Amniotic epithelial cell (primary cell): ENCODE results near the gene STAT4.

ENCODE experiments used
- DNase-seq: peaks from one replicate; pipeline ENCODE4 v3.0.0-alpha.2; 2010; ENCODE audit warnings: low read depth

The STAT4 gene

DNA sequence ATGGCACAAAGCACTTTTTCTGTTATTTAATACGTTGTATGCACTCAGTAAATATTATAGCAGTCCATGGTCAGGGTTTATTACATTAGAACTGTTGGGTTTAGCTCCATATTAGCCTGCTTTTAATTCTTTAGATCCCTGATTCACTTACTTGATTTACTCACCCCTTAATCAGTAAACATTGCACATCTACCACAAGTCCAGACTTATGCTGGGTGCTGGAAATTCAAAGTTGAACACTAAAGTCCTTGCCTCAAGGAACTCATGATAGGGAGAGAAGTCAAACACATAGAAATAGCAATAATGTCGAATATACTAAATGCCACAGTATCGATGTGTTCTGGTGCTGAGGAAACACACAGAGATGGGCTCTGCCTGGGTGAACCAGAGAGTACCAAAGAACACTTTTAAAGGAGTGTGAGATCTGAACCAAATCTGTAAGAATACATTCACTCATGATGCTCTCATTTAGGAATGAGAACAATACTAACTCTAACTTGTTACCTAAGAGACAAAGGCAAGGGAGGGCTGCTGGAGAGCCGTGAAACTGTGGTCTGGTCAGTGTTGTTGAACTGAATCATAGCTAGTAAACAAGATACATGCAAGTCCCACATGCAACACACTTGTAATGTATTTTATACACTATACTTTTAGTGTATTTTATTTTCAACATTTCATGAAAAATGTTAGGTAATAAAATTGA, 4.9 kb downstream of the STAT4 start:
- DNase-seq = no peak

DNA sequence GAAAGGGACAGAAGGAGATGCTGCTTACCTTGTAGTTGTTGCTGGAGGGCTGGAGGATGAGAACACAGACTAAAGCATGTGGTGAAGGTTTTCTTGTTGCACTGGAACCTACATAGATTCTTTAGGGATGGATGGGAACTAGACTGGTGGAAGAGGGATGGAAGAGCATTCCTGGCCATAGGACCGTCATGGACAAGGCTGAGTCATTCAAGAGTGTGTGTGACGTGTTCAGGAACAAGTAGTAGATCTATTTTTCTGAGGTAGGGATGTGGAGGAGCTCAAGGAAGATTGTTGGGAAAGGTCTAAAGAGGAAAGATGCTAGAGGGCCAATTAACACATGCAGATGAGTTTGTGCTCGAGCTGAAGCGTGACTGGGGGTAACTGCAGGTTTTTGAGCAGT, 6.6 kb downstream of the STAT4 start:
- DNase-seq = no peak

DNA sequence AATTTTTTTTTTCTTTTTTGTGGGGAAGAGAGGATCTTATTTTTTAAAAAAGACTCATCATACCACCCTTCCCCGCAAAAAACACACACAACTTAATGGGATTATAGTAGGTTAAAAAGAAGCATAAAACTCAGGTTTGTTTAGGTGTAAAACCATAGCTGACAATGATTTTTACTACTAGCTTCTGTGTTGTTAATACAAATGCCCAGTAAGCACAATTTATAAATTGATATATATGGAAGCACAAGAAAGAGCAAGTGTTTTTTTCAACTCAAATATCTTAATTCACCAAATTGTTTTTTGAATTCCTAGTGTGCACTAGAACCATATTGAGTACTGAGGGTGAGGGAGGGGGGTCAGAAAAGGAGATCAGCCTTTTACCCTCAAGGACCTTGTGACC, 7.0 kb downstream of the STAT4 start:
- DNase-seq = no peak

DNA sequence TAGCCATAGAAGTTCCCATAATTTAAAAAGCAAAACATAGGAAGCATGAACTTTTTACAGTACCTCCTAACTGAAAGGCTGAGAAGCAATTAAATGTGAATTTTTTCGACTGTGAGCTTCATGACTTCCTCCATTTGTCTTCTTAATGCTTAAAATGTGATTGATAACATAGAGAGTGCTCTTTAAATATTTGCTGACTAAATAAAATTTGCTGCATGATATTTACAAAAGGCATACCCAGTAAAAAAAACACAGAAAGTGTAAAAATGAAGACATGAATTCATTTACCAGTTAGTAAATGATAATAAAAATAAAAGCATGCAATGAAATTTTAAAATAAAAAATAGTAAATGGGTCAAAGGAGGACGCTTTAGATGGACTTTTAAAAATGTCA, 21.9 kb downstream of the STAT4 start:
- no peak for DNase-seq

DNA sequence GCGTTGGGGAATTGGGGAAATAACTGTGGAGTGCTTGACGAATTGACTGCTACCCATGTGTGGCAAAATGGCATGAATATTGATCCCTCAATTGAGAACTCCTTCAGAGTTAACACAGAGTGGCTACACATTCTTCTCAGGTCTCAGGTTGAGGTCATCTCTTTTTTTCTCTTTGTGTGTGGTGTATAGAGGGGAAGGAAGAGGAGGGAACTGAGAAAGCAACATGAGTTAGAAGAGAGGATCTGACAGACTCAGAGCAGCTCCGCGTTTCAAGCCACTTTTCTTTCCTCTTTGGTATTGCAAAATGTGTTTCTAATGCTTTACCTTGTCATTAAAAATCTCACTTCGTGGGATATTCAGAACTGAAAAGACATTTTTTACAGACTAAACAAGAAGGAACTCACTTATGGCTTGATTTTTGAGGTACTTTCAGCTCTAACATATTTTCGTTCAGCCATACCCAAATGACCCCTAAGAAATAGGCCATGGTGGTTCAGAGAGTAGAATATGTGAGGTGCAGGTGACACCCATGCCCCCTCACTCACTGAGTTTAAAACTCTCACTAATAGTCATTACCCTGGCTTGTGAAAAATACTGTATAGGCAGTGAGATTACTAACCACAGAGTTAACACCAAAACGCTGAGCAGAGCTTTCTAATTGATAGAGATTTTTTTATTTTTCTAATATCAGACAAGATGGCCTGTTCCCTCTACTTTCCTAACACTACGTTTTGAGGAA, 22.5 kb downstream of the STAT4 start:
- no peak for DNase-seq

DNA sequence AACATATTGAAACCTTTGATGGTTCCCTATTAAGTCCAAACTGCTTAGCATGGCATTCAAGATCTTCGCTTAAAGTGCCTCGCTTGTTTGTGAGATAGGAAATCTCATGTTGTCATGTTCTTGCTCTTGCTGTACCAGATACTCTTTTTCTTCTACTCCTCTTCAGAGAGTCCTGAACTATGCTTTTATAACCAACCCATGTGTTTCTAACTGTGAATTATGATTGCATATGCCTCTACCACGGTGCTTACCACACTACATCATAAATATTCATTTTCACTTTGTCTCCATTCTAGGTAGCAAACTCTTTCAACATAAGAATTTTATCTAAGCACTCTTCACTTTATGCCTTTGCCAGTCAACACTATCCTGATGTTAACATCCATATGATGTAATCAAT, 23.6 kb downstream of the STAT4 start:
- DNase-seq = no peak

DNA sequence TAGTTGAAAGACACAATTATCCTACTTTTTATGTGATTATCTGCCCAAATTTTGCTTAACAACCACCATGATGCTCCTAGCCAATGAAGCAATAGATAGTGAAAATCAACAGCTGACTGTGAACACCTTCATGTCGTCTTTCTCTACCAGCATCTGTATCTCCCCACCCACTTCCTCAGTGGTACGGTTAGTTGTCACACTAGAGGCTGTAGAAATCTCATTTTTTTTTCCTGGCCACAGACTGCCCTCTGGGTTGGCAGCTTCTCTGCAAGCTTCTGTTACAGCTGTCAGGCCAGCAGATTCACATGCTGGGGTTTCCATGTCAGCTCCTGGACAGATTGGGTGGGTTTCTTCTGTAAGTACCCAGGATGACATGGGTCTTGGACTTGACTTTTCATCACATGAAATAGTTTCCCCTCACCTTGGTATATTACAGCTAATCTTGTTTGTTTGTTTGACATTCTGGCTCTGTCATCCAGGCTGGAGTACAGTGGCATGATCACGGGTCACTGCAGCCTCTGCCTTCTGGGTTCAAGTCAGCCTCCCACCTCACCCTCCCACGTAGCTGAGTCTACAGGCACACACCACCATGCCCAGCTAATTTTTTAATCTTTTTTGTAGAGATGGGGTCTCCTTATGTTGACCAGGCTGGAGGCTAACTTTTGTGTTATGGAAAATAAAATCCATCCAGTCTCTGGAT, 24.3 kb downstream of the STAT4 start:
- DNase-seq = no peak

DNA sequence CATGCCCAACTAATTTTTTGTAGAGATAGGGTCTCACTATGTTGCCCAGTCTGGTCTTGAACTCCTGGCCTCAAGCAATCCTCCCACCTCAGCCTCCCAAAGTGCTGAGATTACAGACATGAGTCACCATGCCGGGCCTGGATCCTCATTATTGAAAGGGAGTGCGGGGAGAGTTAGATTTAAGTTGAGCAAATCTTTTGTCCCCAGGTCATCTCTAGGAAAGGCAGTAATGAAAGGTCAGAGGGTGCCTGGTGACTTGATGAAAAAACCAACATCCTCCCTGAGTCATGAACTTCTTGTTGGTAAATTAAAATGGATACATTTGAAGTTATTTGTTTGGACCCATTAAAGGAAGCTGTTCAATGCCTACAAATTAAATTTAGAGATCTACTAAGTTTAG, 25.1 kb downstream of the STAT4 start:
- DNase-seq = no peak

DNA sequence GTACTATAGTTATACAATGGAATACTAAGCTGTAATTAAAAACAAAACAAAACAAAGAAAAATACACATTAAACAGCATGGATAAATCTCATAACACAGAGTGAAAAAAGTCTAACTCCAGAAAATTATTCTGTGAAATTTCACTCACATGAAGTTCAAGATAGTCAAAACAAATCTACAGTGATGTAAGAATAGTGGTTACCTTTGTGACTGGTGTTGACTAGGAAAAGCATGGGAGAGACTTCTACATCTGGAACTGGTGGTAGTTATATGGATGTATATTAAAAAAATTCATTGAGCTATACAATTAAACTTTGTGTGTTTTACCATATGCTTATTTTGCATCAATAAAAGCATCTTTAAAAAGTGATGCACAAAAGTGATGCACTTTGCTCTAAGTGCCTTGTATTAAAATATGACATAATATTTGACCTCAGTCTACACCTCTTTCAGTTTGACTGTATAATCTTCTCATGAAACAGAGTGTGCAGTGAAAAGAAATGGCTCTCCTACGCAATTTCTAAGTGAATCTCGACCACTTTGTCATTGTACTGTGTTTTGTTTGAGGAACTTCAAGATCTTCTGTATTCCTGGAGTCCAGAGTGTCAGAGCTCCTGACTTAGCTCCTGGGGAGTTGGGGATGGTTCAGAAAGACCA, 28.0 kb downstream of the STAT4 start:
- DNase-seq = no peak

DNA sequence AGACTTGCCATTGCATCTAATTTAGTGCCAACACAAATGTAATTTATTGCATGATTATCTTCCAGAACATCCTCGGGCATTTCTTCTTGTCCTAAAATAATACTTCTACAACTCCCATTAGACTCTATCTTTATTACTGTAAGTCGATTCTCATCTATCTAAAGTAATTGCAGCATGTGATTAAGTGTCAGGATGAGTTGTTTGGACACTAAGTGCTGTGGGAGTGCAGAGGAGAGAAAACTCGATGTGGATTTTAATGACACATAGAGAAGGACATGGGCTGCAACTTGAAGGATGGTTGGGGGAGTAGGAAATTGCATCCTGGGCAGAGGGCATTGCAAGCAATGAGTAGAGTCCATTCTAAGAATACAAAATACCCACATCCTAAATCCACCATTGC, 33.5 kb downstream of the STAT4 start:
- DNase-seq = no peak

DNA sequence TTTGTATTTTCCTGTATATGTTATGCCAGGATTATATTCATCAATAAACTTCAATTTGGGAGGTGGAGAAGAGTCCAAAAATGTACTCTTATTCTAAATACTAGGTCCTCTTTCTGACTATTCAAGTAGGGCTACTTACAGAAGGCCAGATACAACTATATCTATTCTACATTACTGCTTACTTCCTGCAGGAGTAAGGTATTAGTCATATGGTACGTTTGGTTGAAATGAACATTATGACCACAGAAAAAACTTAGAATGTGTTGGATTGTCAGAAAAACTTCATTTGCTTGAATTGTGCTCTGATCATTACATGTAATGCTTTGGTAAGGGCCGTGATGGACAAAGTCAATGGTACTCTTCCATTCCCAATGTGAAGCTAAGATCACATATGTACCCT, 35.0 kb downstream of the STAT4 start:
- DNase-seq = peak; percentile 8

DNA sequence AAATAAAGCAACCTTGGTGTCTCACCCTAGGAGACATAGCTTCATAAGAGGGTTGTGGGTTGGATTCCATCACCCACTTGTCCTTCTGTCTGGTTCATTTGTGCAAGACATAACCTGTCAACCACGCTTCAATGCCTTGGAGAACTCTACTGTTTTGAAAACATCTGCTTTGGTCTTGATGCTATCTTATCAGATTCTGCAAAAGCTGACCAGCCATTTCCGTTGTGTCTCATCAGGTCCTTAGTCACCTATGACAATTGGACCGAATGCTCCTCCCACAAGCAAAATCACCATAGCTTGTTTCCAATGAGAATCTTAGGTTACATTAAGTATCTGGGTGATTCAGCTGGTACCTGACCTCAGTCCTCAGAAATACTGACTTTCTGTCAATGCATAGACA, 35.4 kb downstream of the STAT4 start:
- peak; percentile 11 for DNase-seq

DNA sequence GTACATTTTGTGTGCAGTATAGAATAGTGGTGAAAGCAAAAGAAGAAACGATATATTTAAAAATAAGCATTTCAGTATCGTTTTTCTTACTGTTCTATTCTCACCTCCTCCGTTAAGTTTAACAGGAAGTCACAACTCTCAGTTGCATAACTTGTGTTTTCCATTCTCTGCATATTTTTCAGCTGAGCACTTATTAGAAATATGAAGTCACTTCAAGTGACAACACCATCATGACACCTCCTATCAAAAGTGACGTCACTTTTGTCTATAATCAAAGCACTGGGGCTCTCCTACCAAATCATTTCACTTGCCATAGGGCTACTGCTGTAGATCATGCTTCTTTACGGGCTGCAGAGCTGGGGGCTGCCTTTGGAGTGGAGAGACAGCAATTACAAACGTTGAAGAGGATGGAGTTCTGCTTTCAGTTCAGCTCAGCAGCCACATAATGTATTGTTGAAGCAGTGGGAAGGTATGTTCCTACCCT, 36.3 kb downstream of the STAT4 start:
- DNase-seq = no peak

DNA sequence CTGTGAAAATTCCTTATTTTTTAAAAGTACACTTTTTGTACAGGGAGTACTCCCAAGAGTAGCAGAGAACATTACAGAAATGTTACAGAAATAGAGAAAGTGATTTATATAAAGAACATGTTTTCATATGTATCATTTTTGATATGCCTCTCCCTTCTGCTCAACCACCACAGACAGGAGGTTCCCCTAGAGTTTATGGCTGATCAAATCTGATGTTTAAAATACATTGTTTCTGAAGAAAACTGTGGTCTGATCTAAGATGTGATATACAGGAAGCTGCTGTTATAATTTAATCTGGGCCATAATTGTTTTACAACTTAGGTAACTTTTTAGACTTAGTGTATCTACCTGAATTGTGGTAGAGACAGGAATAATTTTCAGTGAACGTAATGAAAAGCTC, 37.0 kb downstream of the STAT4 start:
- DNase-seq = no peak

DNA sequence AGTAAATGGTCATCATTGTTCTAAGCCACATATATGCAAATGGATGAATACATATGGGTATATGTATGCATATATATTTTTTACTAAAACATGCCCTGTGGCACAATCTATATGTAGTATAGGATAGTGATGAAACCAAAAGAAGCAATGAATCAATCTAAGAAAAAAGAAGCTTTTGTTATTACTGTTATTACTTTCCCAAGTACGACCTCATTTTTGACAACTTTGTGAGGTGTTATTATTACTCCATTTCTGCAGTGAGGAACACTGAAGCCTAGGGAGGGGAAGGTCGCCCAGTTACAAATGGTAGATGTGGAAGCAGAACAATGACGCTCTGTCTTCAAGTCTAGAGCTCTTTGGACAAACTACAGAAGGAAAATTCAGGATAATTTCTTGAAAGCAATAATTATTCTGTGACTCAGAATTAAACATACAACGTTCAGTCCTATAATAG, 38.3 kb downstream of the STAT4 start:
- DNase-seq = no peak

DNA sequence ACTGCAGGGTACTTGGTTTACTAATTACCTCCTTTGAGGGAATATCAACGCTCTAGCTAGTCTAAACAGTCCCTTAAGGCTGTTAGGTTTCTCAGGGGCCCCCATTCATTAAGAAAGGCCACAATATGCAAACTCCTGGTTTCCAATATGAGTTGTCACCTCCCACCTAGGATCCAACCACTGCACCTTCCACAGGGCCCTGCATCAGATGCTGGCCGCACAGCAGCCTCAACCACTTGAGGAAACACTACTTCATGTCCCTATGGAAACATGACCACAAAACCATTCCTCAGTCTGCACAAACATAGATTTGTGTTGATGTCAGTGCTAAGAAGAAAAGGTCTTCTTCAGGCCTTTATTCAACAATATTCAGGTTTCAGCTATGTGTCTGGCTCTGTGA, 40.9 kb downstream of the STAT4 start:
- no peak for DNase-seq

DNA sequence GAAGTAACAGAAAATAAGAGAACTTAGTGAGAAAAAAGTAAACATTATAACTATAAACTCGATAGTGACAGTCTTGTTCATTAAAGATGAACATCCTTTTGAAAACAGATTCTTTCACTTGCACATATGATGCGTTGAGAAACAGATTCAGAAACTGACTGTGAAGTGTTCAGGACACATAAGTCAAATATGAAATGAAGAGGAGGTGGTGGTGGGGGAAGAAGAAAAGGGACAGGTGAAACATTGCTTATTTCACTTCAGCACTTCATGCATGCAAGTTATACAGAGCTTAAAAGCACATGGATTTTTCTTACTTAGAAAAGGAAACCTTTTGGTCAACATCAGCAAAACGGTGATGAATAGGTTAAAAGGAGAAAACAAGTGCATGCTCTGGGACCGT, 42.5 kb downstream of the STAT4 start:
- no peak for DNase-seq

DNA sequence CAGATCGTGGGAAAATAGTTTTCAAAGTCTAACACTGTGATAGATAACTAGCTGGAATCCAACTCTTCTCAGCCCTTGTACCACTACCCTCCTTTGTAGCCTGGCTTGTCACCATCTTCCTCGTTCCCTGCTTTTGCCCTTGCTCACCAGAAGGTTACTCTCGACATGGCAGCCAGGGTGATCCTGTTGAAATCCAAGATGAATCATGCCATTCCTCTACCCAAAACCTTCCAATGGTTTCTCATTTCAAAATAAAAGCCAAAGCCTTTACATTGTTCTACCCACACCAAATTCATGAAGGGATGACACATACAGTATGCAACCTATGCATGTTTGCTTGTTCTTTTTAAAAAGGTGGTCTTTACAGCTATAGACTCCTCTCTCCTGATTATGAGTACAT, 45.7 kb downstream of the STAT4 start:
- peak; percentile 14 for DNase-seq

DNA sequence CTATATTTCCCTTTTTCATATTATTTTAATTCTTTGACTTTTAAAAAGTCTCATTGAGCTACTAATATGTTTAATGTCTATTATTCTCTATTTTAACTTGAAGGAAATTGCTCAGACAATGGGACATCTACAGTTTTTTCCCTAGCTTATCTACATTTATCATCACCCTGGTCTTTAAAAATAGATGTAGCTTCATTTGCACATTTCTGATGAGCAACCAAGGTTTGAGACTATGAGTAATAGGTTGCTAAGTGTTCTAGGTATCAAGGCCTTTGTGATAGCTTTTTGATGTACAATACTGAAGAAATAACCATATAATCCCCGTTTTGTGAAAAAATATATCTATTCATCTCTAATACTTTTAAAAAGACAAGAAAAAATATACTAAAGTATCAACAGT, 47.0 kb downstream of the STAT4 start:
- no peak for DNase-seq

DNA sequence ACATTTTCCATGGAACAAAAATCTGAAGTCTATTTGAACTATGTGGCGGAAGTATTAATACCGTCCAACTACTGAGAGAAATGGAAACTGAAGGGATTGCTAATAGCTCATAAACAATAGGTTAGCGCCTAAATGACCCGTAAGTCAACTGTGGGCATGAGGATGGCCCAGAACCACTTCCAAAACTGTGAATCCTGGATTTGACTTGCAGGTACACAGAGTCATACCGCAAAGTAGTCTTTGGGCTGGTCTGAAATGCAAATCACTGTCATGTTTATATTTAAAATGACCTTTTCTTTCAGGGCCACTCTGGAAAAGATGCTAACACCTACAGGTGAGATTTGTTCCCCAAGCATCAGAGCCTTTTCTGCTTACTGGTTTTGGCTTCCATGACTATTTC, 50.6 kb downstream of the STAT4 start:
- DNase-seq = no peak

DNA sequence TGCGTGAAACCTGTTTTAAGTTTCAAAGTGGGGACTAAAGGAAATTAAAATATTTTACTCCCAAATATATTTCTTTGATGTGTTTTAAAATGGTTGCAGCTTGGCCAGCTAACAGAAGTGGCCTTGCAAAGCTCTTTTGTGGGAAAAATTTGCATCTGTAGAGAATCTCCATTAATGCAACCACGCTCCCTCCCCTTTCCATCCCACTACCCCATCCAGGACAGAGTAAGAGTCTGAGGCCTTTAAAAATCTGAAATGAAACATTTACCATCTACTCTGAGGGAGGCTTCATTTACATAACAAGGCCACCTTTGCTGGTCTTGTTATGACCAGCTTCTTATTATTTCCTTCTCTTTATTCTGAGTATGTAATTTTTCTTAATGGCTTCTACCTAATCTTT, 63.5 kb downstream of the STAT4 start:
- DNase-seq = no peak

DNA sequence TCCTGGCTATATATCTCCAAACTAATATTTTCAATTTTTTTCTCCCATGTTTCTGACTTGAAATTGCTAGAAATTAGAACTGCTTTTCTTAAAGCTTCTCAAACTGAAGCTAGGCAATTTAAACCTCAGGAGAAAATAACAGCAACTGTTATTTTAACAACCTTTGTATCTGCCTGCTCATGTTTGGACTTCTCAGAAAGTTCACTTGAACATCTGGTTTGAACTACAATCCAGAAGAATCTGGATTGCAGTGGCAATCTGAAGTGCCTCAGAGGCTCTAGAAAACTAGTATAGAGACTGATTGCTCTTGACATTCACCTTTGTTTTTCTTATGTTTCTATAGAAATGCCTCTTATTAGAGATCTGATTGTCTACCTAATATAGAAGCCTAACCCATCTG, 64.1 kb downstream of the STAT4 start:
- DNase-seq = no peak

DNA sequence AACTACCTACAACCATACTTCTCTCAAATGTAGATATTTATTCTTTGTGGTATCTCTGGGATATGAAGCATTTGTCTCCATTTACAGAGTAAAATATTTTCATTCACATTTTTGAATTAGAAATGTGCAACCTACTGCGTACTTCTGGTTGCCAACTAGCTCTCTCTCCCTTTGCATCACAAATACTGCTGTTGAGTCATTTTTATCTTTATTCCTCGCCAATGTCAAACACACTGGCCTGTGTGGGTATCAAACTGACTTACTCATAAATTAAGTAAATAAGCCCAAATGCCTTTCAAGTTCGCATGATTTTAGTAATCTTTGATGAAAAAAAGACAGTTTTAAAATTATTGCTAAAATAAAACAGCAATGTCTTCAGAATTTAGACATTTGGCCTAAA, 67.3 kb downstream of the STAT4 start:
- no peak for DNase-seq
